ENCODE measurements around the gene ACTL7B. TPM values are rescaled to one million over a fixed set of nuclear protein-coding genes. Genes with fewer than 3 reads are reported as not detected.

The ACTL7B gene
- total and polyA plus RNA-seq, 2 donors (not counting 1 experiment from before 2014, with no cell fraction given), result not detected

DNA sequence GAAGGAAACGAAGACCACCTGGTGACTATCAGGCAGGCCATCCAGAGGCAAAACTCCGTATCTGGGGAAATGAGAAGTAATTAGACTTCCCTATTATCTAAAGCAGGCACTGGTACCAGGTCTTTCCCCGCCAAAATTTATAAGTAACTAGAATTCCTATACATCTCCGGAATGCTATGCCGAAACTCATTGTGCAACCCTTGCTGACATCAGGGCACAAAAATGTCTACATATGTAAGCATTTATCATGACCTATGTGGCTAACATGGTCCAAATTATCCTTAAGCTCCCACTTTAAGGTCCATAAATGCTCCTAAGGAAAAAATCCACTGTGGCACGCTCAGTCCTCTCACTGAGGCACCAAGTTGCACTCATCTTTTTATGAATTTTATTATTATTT, 17.8 kb downstream of the ACTL7B start:
- Histone ChIP-seq H3K9me3 (ENCODE audit: control insufficient read depth, insufficient read depth, low read depth, low read length) (no peaks in the 10 kb centered on the region), H3K36me3 (ENCODE audit: control insufficient read depth, insufficient read depth, low read length) (no peaks in the 10 kb centered on the region), H2AFZ (ENCODE audit: low read length) (no peak overlapping the region), H3K4me2 (ENCODE audit: extremely low read depth, insufficient read depth, low read length) (no peak overlapping the region), H3K9ac (ENCODE audit: insufficient read depth, low read length) (no peak overlapping the region), H3K4me3 (replicated peaks in 1 of 4; ENCODE audit: control extremely low read depth in 1 of 4, insufficient read depth in 1 of 4, low read depth in 3 of 4, low read length in 4 of 4) (no peak overlapping the region), H3K4me1 (ENCODE audit: control insufficient read depth, extremely low read depth, insufficient read depth, low read length) (no peaks in the 10 kb centered on the region), H3K79me2 (ENCODE audit: control insufficient read depth, insufficient read depth, low read length) (no peaks in the 10 kb centered on the region), H3K27me3 (ENCODE audit: control insufficient read depth, insufficient read depth, low read length) (no peaks in the 10 kb centered on the region), H4K20me1 (ENCODE audit: control insufficient read depth, extremely low read depth, insufficient read depth, low read length) (no peaks in the 10 kb centered on the region), H3K27ac (ENCODE audit: insufficient read depth, low read length) (no peak overlapping the region)
- no peak for TF ChIP-seq EZH2 (IDR thresholded peaks at IDR 0.05; ENCODE audit: low read length, missing control alignments)
- TF ChIP-seq, protein P1, sequence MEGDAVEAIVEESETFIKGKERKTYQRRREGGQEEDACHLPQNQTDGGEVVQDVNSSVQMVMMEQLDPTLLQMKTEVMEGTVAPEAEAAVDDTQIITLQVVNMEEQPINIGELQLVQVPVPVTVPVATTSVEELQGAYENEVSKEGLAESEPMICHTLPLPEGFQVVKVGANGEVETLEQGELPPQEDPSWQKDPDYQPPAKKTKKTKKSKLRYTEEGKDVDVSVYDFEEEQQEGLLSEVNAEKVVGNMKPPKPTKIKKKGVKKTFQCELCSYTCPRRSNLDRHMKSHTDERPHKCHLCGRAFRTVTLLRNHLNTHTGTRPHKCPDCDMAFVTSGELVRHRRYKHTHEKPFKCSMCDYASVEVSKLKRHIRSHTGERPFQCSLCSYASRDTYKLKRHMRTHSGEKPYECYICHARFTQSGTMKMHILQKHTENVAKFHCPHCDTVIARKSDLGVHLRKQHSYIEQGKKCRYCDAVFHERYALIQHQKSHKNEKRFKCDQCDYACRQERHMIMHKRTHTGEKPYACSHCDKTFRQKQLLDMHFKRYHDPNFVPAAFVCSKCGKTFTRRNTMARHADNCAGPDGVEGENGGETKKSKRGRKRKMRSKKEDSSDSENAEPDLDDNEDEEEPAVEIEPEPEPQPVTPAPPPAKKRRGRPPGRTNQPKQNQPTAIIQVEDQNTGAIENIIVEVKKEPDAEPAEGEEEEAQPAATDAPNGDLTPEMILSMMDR (conservative IDR thresholded peaks at IDR 0.05 in 1 of 2, IDR thresholded peaks at IDR 0.05 in 1 of 2; ENCODE audit: low read depth in 1 of 2, low read length in 2 of 2), result no peak
- DNase-seq (ENCODE audit: low read depth in 2 of 2), result peak in 1 of 2 donors; percentile 27

DNA sequence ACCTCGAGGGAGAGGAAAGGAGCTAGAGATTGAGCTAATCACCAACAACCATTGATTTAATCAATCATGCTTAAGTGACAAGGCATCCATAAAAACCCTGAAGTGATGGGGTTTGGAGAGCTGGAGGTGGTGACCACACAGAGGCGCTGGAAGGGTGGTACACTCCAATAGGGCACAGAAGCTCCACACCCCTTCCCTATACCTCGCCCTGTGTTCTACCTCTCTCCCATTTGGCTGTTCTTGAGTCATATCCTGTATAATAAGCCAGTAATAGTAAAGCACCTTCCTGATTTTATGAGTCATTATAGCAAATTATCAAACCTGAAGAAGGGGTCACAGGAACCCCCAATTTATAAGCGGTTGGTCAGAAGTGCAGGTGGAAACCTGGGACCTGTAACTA, 18.3 kb downstream of the ACTL7B start:
- Histone ChIP-seq H3K27ac (ENCODE audit: insufficient read depth, low read length) (no peak overlapping the region), H3K9ac (ENCODE audit: insufficient read depth, low read length) (no peak overlapping the region), H3K9me3 (ENCODE audit: control insufficient read depth, insufficient read depth, low read depth, low read length) (no peaks in the 10 kb centered on the region), H3K4me2 (ENCODE audit: extremely low read depth, insufficient read depth, low read length) (no peak overlapping the region), H3K36me3 (ENCODE audit: control insufficient read depth, insufficient read depth, low read length) (no peaks in the 10 kb centered on the region), H3K27me3 (ENCODE audit: control insufficient read depth, insufficient read depth, low read length) (no peaks in the 10 kb centered on the region), H4K20me1 (ENCODE audit: control insufficient read depth, extremely low read depth, insufficient read depth, low read length) (no peaks in the 10 kb centered on the region), H3K79me2 (ENCODE audit: control insufficient read depth, insufficient read depth, low read length) (no peaks in the 10 kb centered on the region), H3K4me1 (ENCODE audit: control insufficient read depth, extremely low read depth, insufficient read depth, low read length) (no peaks in the 10 kb centered on the region), H3K4me3 (replicated peaks in 1 of 4; ENCODE audit: control extremely low read depth in 1 of 4, insufficient read depth in 1 of 4, low read depth in 3 of 4, low read length in 4 of 4) (no peak overlapping the region), H2AFZ (ENCODE audit: low read length) (no peak overlapping the region)
- TF ChIP-seq EZH2 (IDR thresholded peaks at IDR 0.05; ENCODE audit: low read length, missing control alignments), result no peak
- TF ChIP-seq, protein P1 (conservative IDR thresholded peaks at IDR 0.05 in 1 of 2, IDR thresholded peaks at IDR 0.05 in 1 of 2; ENCODE audit: low read depth in 1 of 2, low read length in 2 of 2), result no peak
- DNase-seq (ENCODE audit: low read depth in 2 of 2), result no peak

DNA sequence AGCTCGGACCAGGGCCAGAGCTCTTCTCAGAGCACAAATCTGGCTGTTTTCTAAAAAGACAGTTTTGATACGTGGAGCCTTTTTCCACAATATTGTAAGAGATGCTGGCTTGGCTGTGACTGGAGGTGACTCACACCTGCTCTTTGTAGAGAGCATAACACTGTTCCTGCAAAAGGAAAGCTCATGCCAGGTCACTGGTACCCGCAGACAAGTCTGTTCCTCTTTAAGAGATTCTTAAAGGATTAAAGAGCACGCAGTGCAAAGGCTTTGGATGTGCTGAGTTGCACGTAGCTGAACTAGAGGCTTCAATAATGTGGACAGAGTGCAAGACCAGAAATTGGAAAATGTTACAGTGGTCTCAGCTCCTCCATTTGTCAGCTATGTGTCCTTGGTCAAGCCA, 19.0 kb downstream of the ACTL7B start:
- Histone ChIP-seq H3K4me1 (ENCODE audit: control insufficient read depth, extremely low read depth, insufficient read depth, low read length) (no peaks in the 10 kb centered on the region), H3K27ac (ENCODE audit: insufficient read depth, low read length) (no peak overlapping the region), H3K79me2 (ENCODE audit: control insufficient read depth, insufficient read depth, low read length) (no peaks in the 10 kb centered on the region), H3K4me3 (replicated peaks in 1 of 4; ENCODE audit: control extremely low read depth in 1 of 4, insufficient read depth in 1 of 4, low read depth in 3 of 4, low read length in 4 of 4) (no peak overlapping the region), H2AFZ (ENCODE audit: low read length) (no peak overlapping the region), H4K20me1 (ENCODE audit: control insufficient read depth, extremely low read depth, insufficient read depth, low read length) (no peaks in the 10 kb centered on the region), H3K27me3 (ENCODE audit: control insufficient read depth, insufficient read depth, low read length) (no peaks in the 10 kb centered on the region), H3K9me3 (ENCODE audit: control insufficient read depth, insufficient read depth, low read depth, low read length) (no peaks in the 10 kb centered on the region), H3K9ac (ENCODE audit: insufficient read depth, low read length) (no peak overlapping the region), H3K36me3 (ENCODE audit: control insufficient read depth, insufficient read depth, low read length) (no peaks in the 10 kb centered on the region), H3K4me2 (ENCODE audit: extremely low read depth, insufficient read depth, low read length) (no peak overlapping the region)
- TF ChIP-seq, protein P1 (conservative IDR thresholded peaks at IDR 0.05 in 1 of 2, IDR thresholded peaks at IDR 0.05 in 1 of 2; ENCODE audit: low read depth in 1 of 2, low read length in 2 of 2), result no peak
- TF ChIP-seq EZH2 (IDR thresholded peaks at IDR 0.05; ENCODE audit: low read length, missing control alignments), result no peak
- DNase-seq (ENCODE audit: low read depth in 2 of 2), result peak in 1 of 2 donors; percentile 22
